HepG2 (cell line): Measurements from ENCODE around the gene CDC42EP1. TPM values are rescaled to one million over a fixed set of nuclear protein-coding genes. Genes with fewer than 3 reads are reported as not detected.
A peak's percentile ranks its signal among the peaks of the same experiment; 100 is the strongest.

ENCODE experiments used
- AKNA ChIP-seq: sonication (generic); formaldehyde crosslinking; IDR thresholded peaks from 2 replicates; pipeline ENCODE4 v1.4.0; 2020; ENCODE audit warnings: missing genetic modification reagents, borderline replicate concordance
- CC2D1A ChIP-seq: sonication (generic); formaldehyde crosslinking; IDR thresholded peaks from 2 replicates; pipeline ENCODE4 v1.8.1; 2023; ENCODE audit warnings: mild to moderate bottlenecking, missing genetic modification reagents
- SKIL ChIP-seq: sonication (generic); formaldehyde crosslinking; IDR thresholded peaks from 2 replicates; pipeline ENCODE4 v1.8.0; 2022; ENCODE audit warnings: missing genetic modification reagents, mild to moderate bottlenecking, moderate library complexity, borderline replicate concordance
- SMAD3 ChIP-seq: sonication (generic); formaldehyde crosslinking; IDR thresholded peaks from 2 replicates; pipeline ENCODE4 v1.4.0; 2020; ENCODE audit warnings: missing genetic modification reagents
- SNAPC5 ChIP-seq: sonication (generic); formaldehyde crosslinking; IDR thresholded peaks from 2 replicates; pipeline ENCODE4 v1.8.1; 2023; ENCODE audit warnings: mild to moderate bottlenecking, missing genetic modification reagents, borderline replicate concordance
- SOX6 ChIP-seq, 2 experiments: fragments of 450-650 bp in 1 of 2; sonication (generic) in 1 of 2; formaldehyde crosslinking in 1 of 2; IDR thresholded peaks; 2 replicates each; pipeline versions ENCODE4 v1.4.0 to v1.6.1; 2017 to 2020; ENCODE audit warnings: antibody characterized with exemption in 1 of 2, mild to moderate bottlenecking in 1 of 2, missing genetic modification reagents in 1 of 2
- ZNF18 ChIP-seq: sonication (generic); formaldehyde crosslinking; IDR thresholded peaks from 2 replicates; pipeline ENCODE4 v1.8.0; 2022; ENCODE audit warnings: mild to moderate bottlenecking, missing genetic modification reagents; ENCODE audit not compliant: insufficient replicate concordance
- ZNF253 ChIP-seq: sonication (generic); formaldehyde crosslinking; IDR thresholded peaks from 2 replicates; pipeline ENCODE4 v1.8.0; 2022; ENCODE audit warnings: mild to moderate bottlenecking, missing genetic modification reagents, borderline replicate concordance
- ZNF629 ChIP-seq: sonication (generic); formaldehyde crosslinking; conservative IDR thresholded peaks from 2 replicates; pipeline ENCODE4 v1.5.0; 2020; ENCODE audit warnings: missing genetic modification reagents
- polyA plus RNA-seq, 8 experiments: library from polyadenylated mRNA; depleted of rRNA in 3 of 8; stranded (reverse) in 7 of 8; unstranded in 1 of 8; fragments of >200 nt; fragmentation: Illumina TruSeq in 4 of 8; extraction: Trizol in 4 of 8; gene quantifications; 2 replicates each; pipeline versions ENCODE4 v1.2.1 to v1.2.3, GENCODE V29; 2011 to 2016; ENCODE audit warnings: low read depth in 4 of 8, missing spikeins in 1 of 8, mixed read lengths in 1 of 8; ENCODE audit not compliant: insufficient read depth in 1 of 8
- total RNA-seq, 5 experiments: library from RNA; depleted of rRNA; stranded (reverse); fragments of >200 nt; fragmentation: Illumina TruSeq; extraction: Trizol; gene quantifications; 2 replicates each; pipeline ENCODE4 v1.2.3, GENCODE V29; 2016; ENCODE audit warnings: low read depth in 1 of 5
- TF ChIP-seq, protein P1 (sequence below): sonication (generic); formaldehyde crosslinking; conservative IDR thresholded peaks from 2 replicates; pipeline ENCODE4 v1.4.0; 2020; ENCODE audit warnings: missing genetic modification reagents
- TF ChIP-seq, protein P2 (sequence below): IDR thresholded peaks from 2 replicates; pipeline ENCODE4 v1.6.1; 2016; ENCODE audit warnings: missing biosample characterization, missing genetic modification reagents, low read depth
- TF ChIP-seq, protein P3 (sequence below): sonication (generic); formaldehyde crosslinking; IDR thresholded peaks from 2 replicates; pipeline ENCODE4 v1.5.1; 2020; ENCODE audit warnings: missing genetic modification reagents, mild to moderate bottlenecking, borderline replicate concordance

The CDC42EP1 gene
- total and polyA plus RNA-seq, 2 of the 13 experiments (the other 11 are each of a cell fraction or from before 2014, with no cell fraction given), result 17.1 to 29.5 TPM

DNA sequence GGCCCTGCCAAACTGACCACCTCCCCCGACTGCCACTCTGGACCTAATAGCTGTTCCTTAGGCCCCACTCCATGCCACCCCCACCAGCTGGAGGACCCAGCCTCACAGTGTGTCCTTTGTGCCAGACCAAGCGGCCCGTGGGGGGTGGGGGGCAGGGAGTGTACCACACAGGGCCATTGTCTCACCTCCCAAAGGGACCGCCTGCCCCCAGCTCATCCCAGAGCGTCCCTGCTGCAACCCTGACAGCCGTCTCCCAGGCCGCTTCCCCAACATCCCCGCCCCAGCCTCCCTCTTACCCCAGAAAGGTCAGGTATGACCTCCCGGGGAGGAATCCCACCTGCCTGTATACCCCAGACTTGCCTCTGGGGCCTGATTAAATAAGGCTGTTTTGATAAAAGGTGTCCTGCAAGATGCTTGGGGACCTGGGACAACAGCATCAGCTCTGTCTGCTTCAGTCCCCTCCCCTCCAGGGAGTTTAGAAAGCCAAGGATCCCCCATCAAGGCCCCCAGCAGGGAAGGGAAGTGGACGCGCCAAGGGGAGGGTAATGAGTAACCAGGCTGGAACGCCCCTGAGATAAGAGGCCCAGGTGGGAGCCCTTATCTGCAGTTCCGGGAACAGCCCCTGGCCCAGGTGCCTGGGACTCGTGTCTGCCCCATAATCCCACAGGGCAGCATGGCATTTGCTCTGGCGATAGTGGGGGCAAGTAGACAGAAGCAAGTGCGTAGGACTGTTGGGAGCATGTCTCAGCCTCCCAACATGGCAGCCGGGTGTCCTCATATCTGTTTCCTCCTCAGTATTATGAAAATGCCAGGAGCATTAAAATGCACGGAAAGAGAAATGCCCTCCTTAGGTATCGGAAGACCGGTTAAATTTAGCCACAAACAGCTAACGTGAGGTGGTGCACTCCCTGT lies 9.0 kb downstream of the CDC42EP1 start (continued):
- TF ChIP-seq ZNF18 (CRISPR knock-in tag), result peak; percentile 90
- no peak for TF ChIP-seq SNAPC5
- TF ChIP-seq, protein P1, sequence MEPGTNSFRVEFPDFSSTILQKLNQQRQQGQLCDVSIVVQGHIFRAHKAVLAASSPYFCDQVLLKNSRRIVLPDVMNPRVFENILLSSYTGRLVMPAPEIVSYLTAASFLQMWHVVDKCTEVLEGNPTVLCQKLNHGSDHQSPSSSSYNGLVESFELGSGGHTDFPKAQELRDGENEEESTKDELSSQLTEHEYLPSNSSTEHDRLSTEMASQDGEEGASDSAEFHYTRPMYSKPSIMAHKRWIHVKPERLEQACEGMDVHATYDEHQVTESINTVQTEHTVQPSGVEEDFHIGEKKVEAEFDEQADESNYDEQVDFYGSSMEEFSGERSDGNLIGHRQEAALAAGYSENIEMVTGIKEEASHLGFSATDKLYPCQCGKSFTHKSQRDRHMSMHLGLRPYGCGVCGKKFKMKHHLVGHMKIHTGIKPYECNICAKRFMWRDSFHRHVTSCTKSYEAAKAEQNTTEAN (CRISPR knock-in tag), result no peak
- TF ChIP-seq SOX6 (IDR thresholded peaks at IDR 0.05), result no peak
- TF ChIP-seq SOX6 (CRISPR knock-in tag; IDR thresholded peaks at IDR 0.05), result peak; percentile 83
- no peak for TF ChIP-seq ZNF253
- TF ChIP-seq ZNF629 (CRISPR knock-in tag), result no peak
- peak; percentile 93 for TF ChIP-seq SMAD3 (CRISPR knock-in tag)
- TF ChIP-seq, protein P2, sequence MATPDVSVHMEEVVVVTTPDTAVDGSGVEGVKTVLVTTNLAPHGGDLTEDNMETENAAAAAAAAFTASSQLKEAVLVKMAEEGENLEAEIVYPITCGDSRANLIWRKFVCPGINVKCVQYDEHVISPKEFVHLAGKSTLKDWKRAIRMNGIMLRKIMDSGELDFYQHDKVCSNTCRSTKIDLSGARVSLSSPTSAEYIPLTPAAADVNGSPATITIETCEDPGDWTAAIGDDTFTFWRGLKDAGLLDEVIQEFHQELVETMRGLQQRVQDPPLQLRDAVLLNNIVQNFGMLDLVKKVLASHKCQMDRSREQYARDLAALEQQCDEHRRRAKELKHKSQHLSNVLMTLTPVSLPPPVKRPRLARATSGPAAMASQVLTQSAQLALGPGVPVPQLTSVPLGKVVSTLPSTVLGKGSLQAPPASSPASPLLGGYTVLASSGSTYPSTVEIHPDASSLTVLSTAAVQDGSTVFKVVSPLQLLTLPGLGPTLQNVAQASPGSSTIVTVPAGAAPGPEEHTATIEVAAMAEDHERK (CRISPR knock-in tag), result no peak
- TF ChIP-seq SKIL (CRISPR knock-in tag), result peak; percentile 89
- TF ChIP-seq AKNA (CRISPR knock-in tag), result no peak
- no peak for TF ChIP-seq CC2D1A (CRISPR knock-in tag)
- TF ChIP-seq, protein P3, sequence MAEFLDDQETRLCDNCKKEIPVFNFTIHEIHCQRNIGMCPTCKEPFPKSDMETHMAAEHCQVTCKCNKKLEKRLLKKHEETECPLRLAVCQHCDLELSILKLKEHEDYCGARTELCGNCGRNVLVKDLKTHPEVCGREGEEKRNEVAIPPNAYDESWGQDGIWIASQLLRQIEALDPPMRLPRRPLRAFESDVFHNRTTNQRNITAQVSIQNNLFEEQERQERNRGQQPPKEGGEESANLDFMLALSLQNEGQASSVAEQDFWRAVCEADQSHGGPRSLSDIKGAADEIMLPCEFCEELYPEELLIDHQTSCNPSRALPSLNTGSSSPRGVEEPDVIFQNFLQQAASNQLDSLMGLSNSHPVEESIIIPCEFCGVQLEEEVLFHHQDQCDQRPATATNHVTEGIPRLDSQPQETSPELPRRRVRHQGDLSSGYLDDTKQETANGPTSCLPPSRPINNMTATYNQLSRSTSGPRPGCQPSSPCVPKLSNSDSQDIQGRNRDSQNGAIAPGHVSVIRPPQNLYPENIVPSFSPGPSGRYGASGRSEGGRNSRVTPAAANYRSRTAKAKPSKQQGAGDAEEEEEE (CRISPR knock-in tag), result no peak; the same call in 1 of the 2 replicates
